ENCODE data around the gene STK38L.

Gene STK38L

DNA sequence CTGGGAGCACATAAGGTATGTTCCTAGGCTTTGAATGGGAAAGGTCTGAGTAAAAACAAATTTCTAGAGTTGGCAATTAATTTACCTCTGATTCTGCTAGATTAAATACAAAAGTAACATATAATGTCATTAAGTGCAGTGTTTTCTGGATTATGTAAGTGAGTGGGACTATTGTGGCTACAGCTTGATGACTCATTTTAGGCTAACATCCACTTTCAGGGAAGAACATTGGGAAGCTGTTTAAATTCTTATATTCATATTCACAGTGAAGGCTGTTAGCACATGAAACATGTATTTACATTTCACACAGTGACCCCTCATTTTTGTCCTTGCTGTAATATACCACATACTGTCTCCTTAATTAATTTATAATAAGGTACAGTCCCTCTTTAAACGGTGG, 75.3 kb downstream of the STK38L start:
- Histone ChIP-seq H3K4me3 (ENCODE audit: low read depth, low read length) (no peak overlapping the region), H3K79me2 (ENCODE audit: control insufficient read depth, insufficient read depth, low read length, unreplicated experiment) (no peaks in the 10 kb centered on the region), H3K4me1 (ENCODE audit: control insufficient read depth, insufficient read depth, low read length, unreplicated experiment) (peaks cover 10% of the 10 kb centered on the region), H2AFZ (ENCODE audit: low read length, unreplicated experiment) (no peak overlapping the region), H3K27me3 (ENCODE audit: insufficient read depth, low read length) (no peaks in the 10 kb centered on the region), H3K27ac (ENCODE audit: low read depth, low read length) (peak overlapping the region; percentile 9; the same call in 1 of the 2 replicates), H3K36me3 (ENCODE audit: insufficient read depth, low read length) (0 out of 2 replicates have a peak, but pooled peaks cover 4% of the 10 kb centered on the region)

DNA sequence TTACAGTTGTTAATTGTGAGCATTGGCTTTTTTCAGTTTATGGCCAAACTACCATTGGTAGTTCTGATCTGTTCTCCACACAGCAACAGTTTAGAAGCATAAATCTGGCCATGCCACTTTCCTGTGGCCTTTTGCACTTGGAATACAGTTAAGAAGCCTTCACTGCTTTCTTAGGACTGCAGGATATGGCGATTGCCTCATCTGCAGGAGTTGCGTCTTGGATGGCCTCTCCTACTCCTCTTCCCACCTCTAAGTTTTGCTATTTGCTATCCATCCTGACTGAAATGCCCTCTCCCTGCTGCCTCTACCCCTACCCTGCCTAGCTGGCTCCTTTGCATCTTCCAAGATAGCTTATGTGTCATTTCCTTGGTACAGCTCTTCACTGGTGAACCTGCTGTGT, 75.8 kb downstream of the STK38L start:
- Histone ChIP-seq H3K4me3 (ENCODE audit: low read depth, low read length) (no peak overlapping the region), H3K27ac (ENCODE audit: low read depth, low read length) (peak overlapping the region; percentile 9; the same call in 1 of the 2 replicates), H2AFZ (ENCODE audit: low read length, unreplicated experiment) (no peak overlapping the region), H3K79me2 (ENCODE audit: control insufficient read depth, insufficient read depth, low read length, unreplicated experiment) (no peaks in the 10 kb centered on the region), H3K36me3 (ENCODE audit: insufficient read depth, low read length) (0 out of 2 replicates have a peak, but pooled peaks cover 4% of the 10 kb centered on the region), H3K27me3 (ENCODE audit: insufficient read depth, low read length) (no peaks in the 10 kb centered on the region), H3K4me1 (ENCODE audit: control insufficient read depth, insufficient read depth, low read length, unreplicated experiment) (peaks cover 10% of the 10 kb centered on the region)

DNA sequence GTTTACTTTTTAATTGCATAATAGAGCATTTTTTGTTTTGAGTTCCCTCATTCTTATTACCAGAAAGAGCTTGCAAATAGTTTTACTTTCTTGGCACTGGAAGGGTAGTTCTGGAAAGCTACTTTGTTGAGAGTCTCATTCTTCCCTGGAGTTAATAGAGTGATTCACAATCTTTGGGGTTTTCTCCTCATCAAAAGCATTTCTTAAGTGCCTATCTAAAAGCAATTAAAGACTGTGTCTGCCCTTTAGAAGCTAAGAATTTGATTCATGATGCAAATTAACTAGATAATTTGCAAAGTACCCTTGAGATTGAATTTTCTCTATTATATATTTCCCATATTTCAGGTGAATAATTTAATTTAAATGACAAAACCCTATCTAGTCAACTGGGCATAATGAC, 80.4 kb downstream of the STK38L start:
- H3K27ac ChIP-seq (ENCODE audit: low read depth, low read length): no peak overlapping the region
- no peaks in the 10 kb centered on the region for H3K79me2 ChIP-seq (ENCODE audit: control insufficient read depth, insufficient read depth, low read length, unreplicated experiment)
- H2AFZ ChIP-seq (ENCODE audit: low read length, unreplicated experiment): no peak overlapping the region
- H3K27me3 ChIP-seq (ENCODE audit: insufficient read depth, low read length): no peaks in the 10 kb centered on the region
- no peak overlapping the region for H3K4me3 ChIP-seq (ENCODE audit: low read depth, low read length)
- H3K36me3 ChIP-seq (ENCODE audit: insufficient read depth, low read length): peaks cover 7% of the 10 kb centered on the region; the same call in 1 of the 2 replicates
- peaks cover 5% of the 10 kb centered on the region for H3K4me1 ChIP-seq (ENCODE audit: control insufficient read depth, insufficient read depth, low read length, unreplicated experiment)

DNA sequence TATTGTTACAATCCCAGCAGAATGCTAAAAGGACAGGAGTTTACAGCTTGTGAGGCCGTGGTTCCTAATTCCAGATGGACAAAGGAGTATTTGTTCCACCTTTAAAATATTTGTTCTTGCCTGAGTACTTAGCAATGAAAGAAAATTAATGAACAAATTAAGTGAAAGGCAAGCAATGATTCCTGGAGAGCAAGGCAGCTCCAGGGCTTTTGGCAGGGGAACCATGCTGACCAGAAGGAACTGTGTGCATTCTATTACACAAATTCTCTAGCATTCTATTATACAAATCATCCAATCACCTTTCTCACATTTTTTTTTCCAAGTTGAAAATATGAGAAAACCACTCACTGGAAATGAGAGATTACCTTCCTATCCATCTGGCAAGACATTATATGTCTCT, 86.8 kb downstream of the STK38L start:
- Histone ChIP-seq H3K4me3 (ENCODE audit: low read depth, low read length) (peak overlapping the region; percentile 89), H3K79me2 (ENCODE audit: control insufficient read depth, insufficient read depth, low read length, unreplicated experiment) (peaks cover 29% of the 10 kb centered on the region), H3K4me1 (ENCODE audit: control insufficient read depth, insufficient read depth, low read length, unreplicated experiment) (peaks cover 33% of the 10 kb centered on the region), H3K27me3 (ENCODE audit: insufficient read depth, low read length) (no peaks in the 10 kb centered on the region), H3K27ac (ENCODE audit: low read depth, low read length) (peak overlapping the region; percentile 92), H2AFZ (ENCODE audit: low read length, unreplicated experiment) (peak overlapping the region; percentile 77), H3K36me3 (ENCODE audit: insufficient read depth, low read length) (peaks cover 3% of the 10 kb centered on the region; the same call in 1 of the 2 replicates)

DNA sequence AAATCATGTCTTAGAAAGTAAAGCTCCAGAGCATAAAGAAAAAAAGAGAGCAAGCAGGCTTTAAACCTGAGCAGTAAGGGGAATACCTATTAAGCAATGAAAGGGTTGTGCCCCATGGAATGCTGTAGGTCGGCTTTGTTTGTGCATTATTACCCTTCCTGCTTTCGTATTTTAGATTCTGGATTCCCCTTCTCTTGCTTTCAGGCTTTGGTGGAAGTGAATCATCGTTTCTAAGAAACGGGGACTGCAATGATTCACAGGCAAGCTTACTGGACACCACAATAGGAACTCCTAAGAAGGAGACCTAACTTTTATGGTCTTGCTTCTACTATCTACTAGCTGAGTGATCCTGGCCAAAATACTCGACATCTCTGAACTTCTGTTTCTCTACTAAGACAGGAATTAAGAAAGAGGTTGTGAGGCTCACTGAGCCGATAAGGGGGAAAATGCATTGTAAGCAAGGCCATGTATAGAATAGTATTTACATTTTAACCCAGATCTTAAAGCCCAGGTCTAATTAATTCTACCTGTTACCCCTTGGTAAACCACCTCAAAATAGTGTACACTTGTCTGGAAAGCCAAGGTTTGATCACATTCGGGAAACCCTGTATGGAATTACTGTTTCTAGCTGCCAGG, 87.3 kb downstream of the STK38L start:
- Histone ChIP-seq H3K27me3 (ENCODE audit: insufficient read depth, low read length) (no peaks in the 10 kb centered on the region), H3K4me3 (ENCODE audit: low read depth, low read length) (peak overlapping the region; percentile 89), H3K4me1 (ENCODE audit: control insufficient read depth, insufficient read depth, low read length, unreplicated experiment) (peaks cover 36% of the 10 kb centered on the region), H3K79me2 (ENCODE audit: control insufficient read depth, insufficient read depth, low read length, unreplicated experiment) (peaks cover 33% of the 10 kb centered on the region), H3K36me3 (ENCODE audit: insufficient read depth, low read length) (peaks cover 3% of the 10 kb centered on the region; the same call in 1 of the 2 replicates), H3K27ac (ENCODE audit: low read depth, low read length) (peak overlapping the region; percentile 92), H2AFZ (ENCODE audit: low read length, unreplicated experiment) (peak overlapping the region; percentile 77)

DNA sequence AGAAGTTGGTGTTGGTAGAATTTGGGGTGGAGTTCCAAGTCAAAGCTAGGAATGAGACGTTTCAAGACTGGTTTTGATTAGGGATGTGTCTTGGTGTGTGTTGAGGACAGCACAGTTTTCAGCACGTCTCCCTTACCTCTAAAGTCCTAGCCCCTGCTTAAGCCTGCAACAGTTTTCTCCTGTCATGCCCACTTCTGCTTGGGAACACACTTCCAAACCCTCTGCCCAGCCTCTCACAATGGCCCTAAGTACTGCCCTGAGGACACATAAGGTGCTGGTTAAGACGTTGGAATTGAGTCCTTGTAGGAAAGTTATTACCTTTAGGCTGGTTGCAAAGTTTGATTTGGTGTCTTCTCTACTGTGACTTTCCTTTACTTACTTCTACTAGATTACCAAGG, 87.8 kb downstream of the STK38L start:
- Histone ChIP-seq H2AFZ (ENCODE audit: low read length, unreplicated experiment) (peak overlapping the region; percentile 66), H3K27me3 (ENCODE audit: insufficient read depth, low read length) (no peaks in the 10 kb centered on the region), H3K4me3 (ENCODE audit: low read depth, low read length) (peak overlapping the region; percentile 89), H3K4me1 (ENCODE audit: control insufficient read depth, insufficient read depth, low read length, unreplicated experiment) (peaks cover 36% of the 10 kb centered on the region), H3K36me3 (ENCODE audit: insufficient read depth, low read length) (no peaks in the 10 kb centered on the region), H3K27ac (ENCODE audit: low read depth, low read length) (peak overlapping the region; percentile 92), H3K79me2 (ENCODE audit: control insufficient read depth, insufficient read depth, low read length, unreplicated experiment) (peaks cover 33% of the 10 kb centered on the region)

DNA sequence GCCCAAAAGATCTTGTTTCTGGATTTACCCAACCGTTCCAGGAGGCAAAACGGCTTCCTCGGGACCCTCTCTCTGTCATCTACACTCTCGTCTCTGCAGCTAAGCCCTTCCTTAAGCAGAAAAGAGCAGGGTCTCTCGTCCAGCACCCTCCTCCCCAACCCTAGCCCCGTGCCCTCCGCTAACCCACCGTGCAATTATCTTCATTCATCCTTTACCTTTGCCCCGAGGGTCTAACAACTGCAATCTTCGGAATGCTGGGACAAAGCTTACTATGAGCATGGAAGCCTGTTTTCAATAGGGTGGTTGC, 88.3 kb downstream of the STK38L start:
- Histone ChIP-seq H3K79me2 (ENCODE audit: control insufficient read depth, insufficient read depth, low read length, unreplicated experiment) (peaks cover 33% of the 10 kb centered on the region), H3K36me3 (ENCODE audit: insufficient read depth, low read length) (no peaks in the 10 kb centered on the region), H3K27ac (ENCODE audit: low read depth, low read length) (peak overlapping the region; percentile 92; the same call in 1 of the 2 replicates), H3K4me3 (ENCODE audit: low read depth, low read length) (peak overlapping the region; percentile 89), H2AFZ (ENCODE audit: low read length, unreplicated experiment) (peak overlapping the region; percentile 70), H3K4me1 (ENCODE audit: control insufficient read depth, insufficient read depth, low read length, unreplicated experiment) (peaks cover 37% of the 10 kb centered on the region), H3K27me3 (ENCODE audit: insufficient read depth, low read length) (no peaks in the 10 kb centered on the region)

DNA sequence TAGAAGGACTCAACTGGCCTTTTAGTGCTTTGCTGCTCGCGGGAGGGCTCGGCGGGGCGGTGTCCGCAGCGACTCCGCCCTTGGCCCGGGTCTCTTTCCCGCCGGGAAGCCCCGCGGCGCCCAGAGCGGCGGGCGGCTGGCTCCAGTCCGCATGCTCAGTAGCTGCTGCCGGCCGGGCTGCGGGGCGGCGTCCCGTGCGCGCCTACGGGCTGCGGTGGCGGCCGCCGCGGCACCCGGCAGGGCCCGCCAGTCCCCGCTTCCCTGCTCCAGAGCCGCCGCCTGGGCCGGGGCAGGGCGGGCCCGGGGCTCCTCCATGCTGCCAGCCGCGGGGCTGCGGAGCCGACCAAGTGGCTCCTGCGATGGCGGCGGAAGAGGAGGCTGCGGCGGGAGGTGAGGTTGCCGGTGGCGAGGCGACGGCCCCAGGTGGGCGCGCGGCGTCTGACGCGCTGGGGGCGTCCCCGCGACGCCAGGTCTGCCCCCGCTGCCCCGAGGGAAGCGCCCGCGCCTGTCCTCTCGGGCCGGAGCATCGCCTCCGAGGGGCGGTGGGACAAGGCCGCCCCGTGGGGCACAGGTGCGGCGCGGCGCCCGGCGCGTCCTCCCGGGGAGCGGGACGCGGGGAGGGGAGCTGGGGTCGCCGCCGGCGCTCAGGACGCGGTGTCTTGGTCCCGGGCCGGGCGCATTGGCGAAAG, 88.8 kb downstream of the STK38L start, which contains the start of gene BMAL2:
Gene BMAL2, plus strand, starts transcription at position 123 of the 689 bp plus-strand sequence. Its CDS starts 237 bp downstream, at position 360.
- H3K36me3 ChIP-seq (ENCODE audit: insufficient read depth, low read length): no peaks in the 10 kb centered on the region
- H3K27ac ChIP-seq (ENCODE audit: low read depth, low read length): peak within 1 kb of the TSS; percentile 92
- no peaks in the 10 kb centered on the region for H3K27me3 ChIP-seq (ENCODE audit: insufficient read depth, low read length)
- peak within 1 kb of the TSS; percentile 89 for H3K4me3 ChIP-seq (ENCODE audit: low read depth, low read length)
- H3K79me2 ChIP-seq (ENCODE audit: control insufficient read depth, insufficient read depth, low read length, unreplicated experiment): peaks cover 33% of the 10 kb centered on the region
- H3K4me1 ChIP-seq (ENCODE audit: control insufficient read depth, insufficient read depth, low read length, unreplicated experiment): peaks cover 42% of the 10 kb centered on the region
- H2AFZ ChIP-seq (ENCODE audit: low read length, unreplicated experiment): peak within 1 kb of the TSS; percentile 78

DNA sequence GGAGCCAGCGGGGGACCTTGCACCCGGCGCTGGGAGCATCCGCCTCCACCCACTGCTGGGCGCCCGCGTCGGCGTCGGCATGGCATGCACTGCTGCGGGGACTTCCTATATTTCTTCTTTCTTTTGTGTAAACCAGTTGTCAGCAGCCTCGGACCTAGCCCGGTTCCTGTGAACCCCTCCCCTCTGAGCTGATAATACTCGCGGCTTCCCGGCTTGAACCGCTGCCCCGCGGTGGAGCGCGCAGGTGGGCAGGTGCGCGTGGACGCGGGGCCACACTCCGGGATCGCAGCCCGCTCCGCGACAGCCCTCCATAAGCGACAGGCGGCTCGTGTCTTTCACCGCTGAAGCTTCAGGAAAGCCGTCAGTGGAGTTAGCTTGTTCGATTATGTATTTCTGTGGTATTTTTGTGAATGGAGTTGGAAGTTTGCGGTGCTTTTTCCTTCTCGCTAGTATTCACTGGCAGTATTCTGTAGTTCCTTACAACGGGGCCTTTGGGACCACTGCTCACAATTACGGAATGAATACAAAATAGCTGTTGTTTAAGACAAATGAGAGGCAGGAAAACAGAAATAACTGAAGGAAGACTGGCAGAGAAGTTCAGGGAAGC, 89.4 kb downstream of the STK38L start:
- Histone ChIP-seq H3K27ac (ENCODE audit: low read depth, low read length) (no peak overlapping the region), H2AFZ (ENCODE audit: low read length, unreplicated experiment) (peak overlapping the region; percentile 78), H3K79me2 (ENCODE audit: control insufficient read depth, insufficient read depth, low read length, unreplicated experiment) (peaks cover 38% of the 10 kb centered on the region), H3K27me3 (ENCODE audit: insufficient read depth, low read length) (no peaks in the 10 kb centered on the region), H3K4me1 (ENCODE audit: control insufficient read depth, insufficient read depth, low read length, unreplicated experiment) (peaks cover 45% of the 10 kb centered on the region), H3K36me3 (ENCODE audit: insufficient read depth, low read length) (no peaks in the 10 kb centered on the region), H3K4me3 (ENCODE audit: low read depth, low read length) (peak overlapping the region; percentile 89)

DNA sequence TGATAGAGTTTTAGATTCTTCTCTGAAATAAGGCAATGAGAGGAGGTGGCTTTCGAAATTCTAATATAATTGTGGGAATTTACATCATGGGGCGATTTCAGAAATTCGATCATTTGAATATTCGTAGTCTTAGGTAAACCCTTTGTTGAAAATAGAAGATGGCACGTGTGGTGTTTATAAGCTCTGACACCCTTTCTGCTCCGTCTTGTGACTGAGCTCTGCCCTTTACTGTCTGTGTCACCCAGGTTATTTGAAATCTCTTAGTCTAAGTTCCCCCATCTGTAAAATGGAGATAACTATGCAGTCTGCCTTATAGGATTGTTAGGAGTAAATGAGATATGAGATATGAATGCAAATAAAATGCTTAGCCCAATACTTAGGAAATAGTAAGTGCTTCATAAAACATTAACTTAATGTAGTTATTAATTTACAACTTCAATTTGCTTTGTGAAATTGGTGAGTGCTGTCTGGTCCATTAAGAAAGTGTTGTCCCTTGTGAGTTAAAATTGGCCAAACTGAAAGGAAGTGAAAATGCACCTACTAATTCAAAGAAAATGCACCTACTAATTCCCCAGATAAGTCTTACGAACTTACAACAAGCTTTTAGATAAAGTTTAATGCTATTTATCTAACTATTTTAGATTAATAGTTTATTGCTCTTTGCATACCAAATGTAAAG, 90.1 kb downstream of the STK38L start:
- peak overlapping the region; percentile 89 for H3K4me3 ChIP-seq (ENCODE audit: low read depth, low read length)
- peaks cover 39% of the 10 kb centered on the region for H3K79me2 ChIP-seq (ENCODE audit: control insufficient read depth, insufficient read depth, low read length, unreplicated experiment)
- no peak overlapping the region for H3K27ac ChIP-seq (ENCODE audit: low read depth, low read length)
- peaks cover 45% of the 10 kb centered on the region for H3K4me1 ChIP-seq (ENCODE audit: control insufficient read depth, insufficient read depth, low read length, unreplicated experiment)
- no peaks in the 10 kb centered on the region for H3K27me3 ChIP-seq (ENCODE audit: insufficient read depth, low read length)
- H3K36me3 ChIP-seq (ENCODE audit: insufficient read depth, low read length): no peaks in the 10 kb centered on the region
- H2AFZ ChIP-seq (ENCODE audit: low read length, unreplicated experiment): no peak overlapping the region

Data from ACC112 (cell line).